Right forelimb (tissue), 1 donor: ENCODE results near the gene KIAA1549.

Experiments
- DNase-seq: peaks from one replicate; pipeline ENCODE4 v3.0.0-alpha.2; 2018

Gene KIAA1549

GRCh38 chr7:138974675-138975292, 6.4 kb downstream of the KIAA1549 start:
- no peak for DNase-seq

GRCh38 chr7:138974103-138974502, 7.1 kb downstream of the KIAA1549 start:
- no peak for DNase-seq

- no peak for DNase-seq
Measured at GRCh38 chr7:138970952-138971351, 10.2 kb downstream of the KIAA1549 start.

- no peak for DNase-seq
Measured at GRCh38 chr7:138970446-138970845, 10.7 kb downstream of the KIAA1549 start.

- DNase-seq, result no peak
Measured at GRCh38 chr7:138967159-138967558, 14.0 kb downstream of the KIAA1549 start.

- no peak for DNase-seq
Measured at GRCh38 chr7:138964624-138965436, 16.4 kb downstream of the KIAA1549 start.

GRCh38 chr7:138963675-138964074, 17.5 kb downstream of the KIAA1549 start:
- DNase-seq, result no peak

GRCh38 chr7:138962561-138963270, 18.5 kb downstream of the KIAA1549 start:
- no peak for DNase-seq

- no peak for DNase-seq
Measured at GRCh38 chr7:138961159-138961558, 20.0 kb downstream of the KIAA1549 start.

- no peak for DNase-seq
Measured at GRCh38 chr7:138958391-138958956, 22.7 kb downstream of the KIAA1549 start.

- DNase-seq, result no peak
Measured at GRCh38 chr7:138957753-138958390, 23.3 kb downstream of the KIAA1549 start.

- DNase-seq, result no peak
Measured at GRCh38 chr7:138957217-138957616, 24.0 kb downstream of the KIAA1549 start.

- DNase-seq, result no peak
Measured at GRCh38 chr7:138954545-138955475, 26.4 kb downstream of the KIAA1549 start.

- DNase-seq, result no peak
Measured at GRCh38 chr7:138952791-138953190, 28.4 kb downstream of the KIAA1549 start.

GRCh38 chr7:138951953-138952352, 29.2 kb downstream of the KIAA1549 start:
- DNase-seq, result no peak

- DNase-seq, result no peak
Measured at GRCh38 chr7:138949421-138950088, 31.6 kb downstream of the KIAA1549 start.

GRCh38 chr7:138948403-138948802, 32.8 kb downstream of the KIAA1549 start:
- DNase-seq, result no peak

- no peak for DNase-seq
Measured at GRCh38 chr7:138945821-138946220, 35.4 kb downstream of the KIAA1549 start.

GRCh38 chr7:138945154-138945553, 36.0 kb downstream of the KIAA1549 start:
- no peak for DNase-seq

GRCh38 chr7:138944592-138944991, 36.6 kb downstream of the KIAA1549 start:
- DNase-seq, result no peak

GRCh38 chr7:138943061-138943460, 38.1 kb downstream of the KIAA1549 start:
- no peak for DNase-seq
